Ovary (tissue), 3 donors: ENCODE measurements around the gene TBC1D8B.

Experiments used
- EP300 ChIP-seq: sonication (generic); formaldehyde crosslinking; IDR thresholded peaks from one replicate; pipeline ENCODE4 v1.6.1; 2017; ENCODE audit warnings: antibody characterized with exemption
- TF ChIP-seq, protein P1 (sequence below), 3 donors: fragments of 450-650 bp in 2 of 3; fragments of 200-600 bp in 1 of 3; IDR thresholded peaks; one replicate each; pipeline versions ENCODE4 v1.5.1 to v1.8.0; 2016 to 2022; ENCODE audit warnings: antibody characterized with exemption in 3 of 3, mild to moderate bottlenecking in 1 of 3
- donor health status: DM: no; HTN: no; CAD: no.

DNA sequence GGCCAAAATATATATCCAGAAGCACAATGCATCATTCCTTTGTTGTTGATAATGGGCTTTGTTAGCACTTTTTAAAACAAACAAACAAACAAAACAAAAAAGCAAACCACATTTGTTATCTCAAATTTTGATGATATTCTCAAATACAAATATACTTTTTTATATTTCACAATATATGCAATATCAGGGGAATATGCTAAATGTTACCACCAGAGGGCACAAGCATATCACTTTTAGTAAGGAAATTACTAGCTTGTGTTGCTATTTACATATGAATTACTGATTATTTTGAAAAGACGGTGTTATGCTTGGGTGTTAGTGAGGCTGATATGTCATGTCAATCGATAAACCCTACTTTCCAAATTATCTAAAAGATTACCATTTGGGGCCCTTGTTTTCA lies 71.6 kb downstream of the TBC1D8B start:
- TF ChIP-seq, protein P1, sequence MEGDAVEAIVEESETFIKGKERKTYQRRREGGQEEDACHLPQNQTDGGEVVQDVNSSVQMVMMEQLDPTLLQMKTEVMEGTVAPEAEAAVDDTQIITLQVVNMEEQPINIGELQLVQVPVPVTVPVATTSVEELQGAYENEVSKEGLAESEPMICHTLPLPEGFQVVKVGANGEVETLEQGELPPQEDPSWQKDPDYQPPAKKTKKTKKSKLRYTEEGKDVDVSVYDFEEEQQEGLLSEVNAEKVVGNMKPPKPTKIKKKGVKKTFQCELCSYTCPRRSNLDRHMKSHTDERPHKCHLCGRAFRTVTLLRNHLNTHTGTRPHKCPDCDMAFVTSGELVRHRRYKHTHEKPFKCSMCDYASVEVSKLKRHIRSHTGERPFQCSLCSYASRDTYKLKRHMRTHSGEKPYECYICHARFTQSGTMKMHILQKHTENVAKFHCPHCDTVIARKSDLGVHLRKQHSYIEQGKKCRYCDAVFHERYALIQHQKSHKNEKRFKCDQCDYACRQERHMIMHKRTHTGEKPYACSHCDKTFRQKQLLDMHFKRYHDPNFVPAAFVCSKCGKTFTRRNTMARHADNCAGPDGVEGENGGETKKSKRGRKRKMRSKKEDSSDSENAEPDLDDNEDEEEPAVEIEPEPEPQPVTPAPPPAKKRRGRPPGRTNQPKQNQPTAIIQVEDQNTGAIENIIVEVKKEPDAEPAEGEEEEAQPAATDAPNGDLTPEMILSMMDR (IDR thresholded peaks at IDR 0.05): peak in 2 of 3 donors; percentile 25 to 36
- no peak for TF ChIP-seq EP300
